GM18868 (cell line): ENCODE results near the gene SLIT2.

Source experiments
- ATAC-seq: cut with Tn5 transposase; IDR thresholded peaks from one replicate; pipeline ENCODE4 v1.9.1; 2021; ENCODE audit warnings: mild to moderate bottlenecking, moderate library complexity; ENCODE audit not compliant: unreplicated experiment

SLIT2 gene

DNA sequence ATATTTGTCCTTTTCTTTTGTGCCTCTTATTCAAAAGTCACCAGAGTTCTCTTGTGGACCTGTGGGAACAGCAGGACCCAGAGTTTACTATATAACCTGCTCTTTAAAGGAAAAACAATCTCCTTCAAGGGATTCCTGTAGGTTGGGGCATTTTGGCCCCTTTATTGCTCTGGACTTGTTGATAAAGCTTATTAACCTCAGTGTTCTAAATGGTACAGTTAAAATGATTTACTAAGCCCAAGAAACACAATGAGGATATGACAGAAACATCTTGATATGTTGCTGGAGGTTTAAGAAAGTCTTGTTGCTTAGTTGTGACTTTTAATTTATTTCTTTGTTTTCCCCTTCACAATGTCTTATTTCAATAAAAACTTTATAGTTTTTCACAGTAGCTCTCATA is 46.8 kb downstream of the SLIT2 start:
- no peak for ATAC-seq

GRCh38 chr4:20298986-20299385 is 47.3 kb downstream of the SLIT2 start:
- no peak for ATAC-seq

DNA sequence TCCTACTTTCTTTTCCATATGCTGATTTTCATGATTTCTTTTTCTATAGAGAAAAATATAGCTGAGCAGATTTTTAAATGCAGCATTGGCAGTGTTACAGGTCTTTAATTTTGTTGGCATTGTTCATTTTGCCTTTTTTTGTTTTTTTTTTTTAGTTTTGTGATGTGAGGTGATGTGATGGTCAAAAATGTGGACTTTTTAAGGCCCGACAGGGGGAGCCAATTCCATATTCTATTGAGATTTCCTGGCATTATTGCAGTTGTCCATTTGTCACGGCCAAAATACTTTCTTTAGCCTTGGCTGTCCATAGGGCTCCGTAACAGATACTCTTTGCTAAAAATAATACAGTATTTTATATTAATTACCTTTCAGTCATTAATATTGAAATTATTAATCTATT is 47.8 kb downstream of the SLIT2 start:
- ATAC-seq, result no peak

- no peak for ATAC-seq
These were observed 49.5 kb downstream of the SLIT2 start for GRCh38 chr4:20301161-20301560.
